ENCODE results near the gene SLC39A9.

SLC39A9 gene

GRCh38 chr14:69423279-69423678, 24.8 kb downstream of the SLC39A9 start:
- H3K4me3 ChIP-seq (ENCODE audit: low read depth, low read length) = no peak overlapping the region
- TF ChIP-seq MAX (IDR thresholded peaks at IDR 0.05; ENCODE audit: low read depth, low read length) (no peak), POLR2A (IDR thresholded peaks at IDR 0.05; ENCODE audit: extremely low read depth, insufficient read length) (no peak), MYC (IDR thresholded peaks at IDR 0.05; ENCODE audit: low read depth, low read length) (no peak)
- TF ChIP-seq, protein P1, sequence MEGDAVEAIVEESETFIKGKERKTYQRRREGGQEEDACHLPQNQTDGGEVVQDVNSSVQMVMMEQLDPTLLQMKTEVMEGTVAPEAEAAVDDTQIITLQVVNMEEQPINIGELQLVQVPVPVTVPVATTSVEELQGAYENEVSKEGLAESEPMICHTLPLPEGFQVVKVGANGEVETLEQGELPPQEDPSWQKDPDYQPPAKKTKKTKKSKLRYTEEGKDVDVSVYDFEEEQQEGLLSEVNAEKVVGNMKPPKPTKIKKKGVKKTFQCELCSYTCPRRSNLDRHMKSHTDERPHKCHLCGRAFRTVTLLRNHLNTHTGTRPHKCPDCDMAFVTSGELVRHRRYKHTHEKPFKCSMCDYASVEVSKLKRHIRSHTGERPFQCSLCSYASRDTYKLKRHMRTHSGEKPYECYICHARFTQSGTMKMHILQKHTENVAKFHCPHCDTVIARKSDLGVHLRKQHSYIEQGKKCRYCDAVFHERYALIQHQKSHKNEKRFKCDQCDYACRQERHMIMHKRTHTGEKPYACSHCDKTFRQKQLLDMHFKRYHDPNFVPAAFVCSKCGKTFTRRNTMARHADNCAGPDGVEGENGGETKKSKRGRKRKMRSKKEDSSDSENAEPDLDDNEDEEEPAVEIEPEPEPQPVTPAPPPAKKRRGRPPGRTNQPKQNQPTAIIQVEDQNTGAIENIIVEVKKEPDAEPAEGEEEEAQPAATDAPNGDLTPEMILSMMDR (IDR thresholded peaks at IDR 0.05; ENCODE audit: low read depth, low read length) = no peak
- DNase-seq (ENCODE audit: low read depth) = no peak

DNA sequence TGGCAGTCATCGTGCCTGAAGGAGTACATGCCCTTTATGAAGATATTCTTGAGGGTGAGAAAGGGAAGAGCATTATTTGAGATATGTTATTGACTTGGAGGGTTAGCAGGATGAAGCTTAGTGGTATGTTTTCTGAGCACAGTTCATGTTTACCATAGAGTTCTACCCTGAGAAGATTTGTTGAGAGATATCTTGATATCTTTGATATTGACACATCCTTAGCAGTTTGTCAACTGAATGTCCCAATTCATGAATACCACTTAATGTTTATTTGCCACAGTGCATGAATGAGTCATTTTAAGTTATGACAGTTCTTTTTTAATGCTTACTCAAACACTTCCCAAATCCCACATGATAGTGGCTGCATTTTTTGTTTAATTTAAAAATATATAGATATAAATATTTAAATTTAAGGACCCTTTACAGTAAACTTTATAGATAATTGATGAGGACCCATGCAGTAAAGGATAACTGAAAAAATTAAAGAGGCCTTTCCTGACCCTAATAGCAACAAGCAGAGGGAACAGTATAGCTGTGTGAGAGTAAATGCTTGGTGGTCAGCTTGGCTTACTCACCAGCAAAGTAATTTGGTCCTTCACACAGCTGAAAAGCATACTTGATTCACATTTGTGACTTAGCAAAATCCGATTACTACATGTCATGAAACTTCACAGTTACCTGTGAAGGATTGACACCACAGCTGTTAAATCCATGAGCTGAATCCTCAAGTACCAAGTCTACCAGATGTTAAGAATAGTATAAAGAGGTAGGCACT, 25.8 kb downstream of the SLC39A9 start:
- DNase-seq (ENCODE audit: low read depth) = no peak
- H3K4me3 ChIP-seq (ENCODE audit: low read depth, low read length) = no peak overlapping the region
- TF ChIP-seq, protein P1 (IDR thresholded peaks at IDR 0.05; ENCODE audit: low read depth, low read length) = no peak
- no peak for TF ChIP-seq POLR2A (IDR thresholded peaks at IDR 0.05; ENCODE audit: extremely low read depth, insufficient read length)
- TF ChIP-seq MYC (IDR thresholded peaks at IDR 0.05; ENCODE audit: low read depth, low read length) = no peak
- no peak for TF ChIP-seq MAX (IDR thresholded peaks at IDR 0.05; ENCODE audit: low read depth, low read length)

- no peak overlapping the region for H3K4me3 ChIP-seq (ENCODE audit: low read depth, low read length)
- TF ChIP-seq, protein P1 (IDR thresholded peaks at IDR 0.05; ENCODE audit: low read depth, low read length) = no peak
- no peak for TF ChIP-seq POLR2A (IDR thresholded peaks at IDR 0.05; ENCODE audit: extremely low read depth, insufficient read length)
- TF ChIP-seq MAX (IDR thresholded peaks at IDR 0.05; ENCODE audit: low read depth, low read length) = no peak
- TF ChIP-seq MYC (IDR thresholded peaks at IDR 0.05; ENCODE audit: low read depth, low read length) = no peak
- DNase-seq (ENCODE audit: low read depth) = no peak
These were observed 29.1 kb downstream of the SLC39A9 start for GRCh38 chr14:69427596-69427995.

- TF ChIP-seq, protein P1 (IDR thresholded peaks at IDR 0.05; ENCODE audit: low read depth, low read length) = no peak
- TF ChIP-seq POLR2A (IDR thresholded peaks at IDR 0.05; ENCODE audit: extremely low read depth, insufficient read length) (no peak), MYC (IDR thresholded peaks at IDR 0.05; ENCODE audit: low read depth, low read length) (no peak), MAX (IDR thresholded peaks at IDR 0.05; ENCODE audit: low read depth, low read length) (no peak)
- peak; percentile 69 for DNase-seq (ENCODE audit: low read depth)
These were observed 30.0 kb downstream of the SLC39A9 start for GRCh38 chr14:69428289-69428998.

GRCh38 chr14:69429643-69430042, 31.2 kb downstream of the SLC39A9 start:
- TF ChIP-seq MAX (IDR thresholded peaks at IDR 0.05; ENCODE audit: low read depth, low read length) = no peak
- no peak for TF ChIP-seq POLR2A (IDR thresholded peaks at IDR 0.05; ENCODE audit: extremely low read depth, insufficient read length)
- TF ChIP-seq, protein P1 (IDR thresholded peaks at IDR 0.05; ENCODE audit: low read depth, low read length) = no peak
- TF ChIP-seq MYC (IDR thresholded peaks at IDR 0.05; ENCODE audit: low read depth, low read length) = no peak
- no peak for DNase-seq (ENCODE audit: low read depth)
- H3K4me3 ChIP-seq (ENCODE audit: low read depth, low read length) = no peak overlapping the region

More at GRCh38 chr14:69428289-69428998, 30.0 kb downstream of the SLC39A9 start:
- H3K4me3 ChIP-seq (ENCODE audit: low read depth, low read length) = no peak overlapping the region

Data from NB4 (cell line).